ENCODE measurements around the gene IMMT.

DNA sequence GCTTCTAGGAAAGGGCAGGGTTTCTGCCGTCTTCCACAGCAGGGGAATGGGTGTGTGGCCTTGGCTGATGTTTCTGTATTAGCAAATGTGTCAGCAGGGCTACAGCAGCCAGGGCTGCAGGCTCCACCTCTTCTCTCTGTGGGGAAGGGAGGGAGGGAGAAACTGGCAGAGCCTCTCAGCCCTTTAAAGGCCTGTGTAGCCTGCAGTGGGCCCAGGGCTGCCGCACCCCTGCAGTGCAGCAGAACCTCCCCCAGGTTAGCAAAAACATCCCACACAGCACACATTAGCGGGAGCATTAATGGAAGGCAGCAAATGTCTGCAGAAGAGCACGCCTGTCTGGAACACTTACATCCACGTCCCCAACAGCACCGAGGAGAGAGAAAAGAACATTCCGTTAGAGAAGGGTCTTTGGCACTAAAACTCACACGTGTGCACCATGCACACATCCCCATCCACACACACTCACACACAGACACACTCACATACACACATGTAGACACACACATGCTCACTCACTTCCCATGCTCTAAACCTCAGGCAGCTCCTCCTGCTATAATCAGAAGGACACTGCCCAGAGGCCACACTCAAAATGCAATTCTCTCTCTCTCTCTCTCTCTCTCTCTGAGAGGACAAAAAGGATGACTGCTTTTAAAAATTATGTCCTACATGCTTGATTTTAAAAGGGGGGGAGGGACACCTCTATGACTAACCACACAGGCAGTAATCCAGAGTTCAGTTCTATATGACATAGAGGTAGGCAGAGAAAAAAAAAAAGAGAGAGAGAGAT is 28.1 kb upstream of the IMMT start:
- TF ChIP-seq POLR2A (IDR thresholded peaks at IDR 0.05; ENCODE audit: low read length) (no peak), GATA1 (IDR thresholded peaks at IDR 0.05; ENCODE audit: low read depth, low read length) (no peak)
